Measurements from ENCODE around the gene GATAD2A. TPM values are rescaled to one million over a fixed set of nuclear protein-coding genes. Genes with fewer than 3 reads are reported as not detected.

GATAD2A gene
- total and polyA plus RNA-seq, 2 of the 13 experiments (the other 11 are each of a cell fraction or from before 2014, with no cell fraction given), result 16.8 to 28.6 TPM

DNA sequence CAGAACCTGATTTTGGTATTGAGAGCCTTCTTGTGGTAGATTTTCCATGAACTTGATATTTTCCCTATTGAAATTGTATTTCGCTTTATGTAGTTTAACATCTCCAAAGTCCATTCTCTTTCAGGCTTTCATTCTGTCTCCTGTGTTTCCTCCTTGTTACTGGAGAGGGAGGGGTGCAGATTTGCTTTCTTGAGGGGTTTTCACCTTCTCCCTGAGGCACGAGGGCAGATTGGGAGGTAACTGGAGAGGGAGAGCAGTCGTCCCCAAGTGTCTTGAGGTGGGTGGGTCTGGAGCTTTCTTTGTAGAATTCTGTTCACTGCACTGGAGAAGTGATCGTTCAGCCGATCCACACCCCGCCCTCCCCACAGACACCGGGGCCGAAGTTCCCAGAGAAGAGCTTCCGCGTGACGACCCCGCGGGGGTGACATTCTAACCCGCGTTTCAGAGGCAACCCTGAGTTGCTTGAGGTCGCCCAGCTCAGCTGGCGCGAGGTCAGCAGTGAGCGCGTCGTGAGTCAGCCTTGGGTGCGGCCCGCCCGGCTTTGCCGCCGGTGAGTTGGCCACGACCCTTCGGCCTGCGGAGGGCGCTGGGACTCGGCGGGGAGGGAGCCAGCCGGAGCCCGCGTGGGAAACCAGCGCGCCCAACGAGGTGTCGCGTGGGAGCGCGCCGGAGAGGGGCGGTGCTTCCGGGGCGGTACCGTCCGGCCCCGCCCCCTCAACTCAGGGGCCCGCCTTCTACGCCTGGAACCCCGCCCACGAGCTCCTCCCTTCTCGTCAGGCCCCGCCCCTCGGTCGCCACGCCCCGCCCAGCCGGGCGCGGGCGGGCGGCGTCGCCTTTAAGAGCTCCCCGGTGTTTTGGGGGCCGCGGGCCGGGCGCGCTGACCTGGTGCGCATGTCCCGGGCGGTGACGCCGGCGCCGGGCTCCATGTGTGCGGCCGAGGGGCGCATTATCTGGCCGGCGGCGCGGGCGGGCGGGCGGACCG, at the start of gene GATAD2A (continued):
- TF ChIP-seq, protein P1, sequence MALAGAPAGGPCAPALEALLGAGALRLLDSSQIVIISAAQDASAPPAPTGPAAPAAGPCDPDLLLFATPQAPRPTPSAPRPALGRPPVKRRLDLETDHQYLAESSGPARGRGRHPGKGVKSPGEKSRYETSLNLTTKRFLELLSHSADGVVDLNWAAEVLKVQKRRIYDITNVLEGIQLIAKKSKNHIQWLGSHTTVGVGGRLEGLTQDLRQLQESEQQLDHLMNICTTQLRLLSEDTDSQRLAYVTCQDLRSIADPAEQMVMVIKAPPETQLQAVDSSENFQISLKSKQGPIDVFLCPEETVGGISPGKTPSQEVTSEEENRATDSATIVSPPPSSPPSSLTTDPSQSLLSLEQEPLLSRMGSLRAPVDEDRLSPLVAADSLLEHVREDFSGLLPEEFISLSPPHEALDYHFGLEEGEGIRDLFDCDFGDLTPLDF (CRISPR knock-in tag; IDR thresholded peaks at IDR 0.05), result peak; percentile 83
- TF ChIP-seq KLF12 (CRISPR knock-in tag; IDR thresholded peaks at IDR 0.05; ENCODE audit: borderline replicate concordance) (peak; percentile 85), MIER2 (CRISPR knock-in tag; IDR thresholded peaks at IDR 0.05) (peak; percentile 43; the same call in 1 of the 2 replicates), RFX5 (IDR thresholded peaks at IDR 0.05; ENCODE audit: low read depth, low read length) (no peak), ARHGAP35 (CRISPR knock-in tag; IDR thresholded peaks at IDR 0.05; ENCODE audit: borderline replicate concordance) (peak; percentile 87; the same call in 1 of the 2 replicates), ZBTB21 (CRISPR knock-in tag; IDR thresholded peaks at IDR 0.05) (no peak), ZNF292 (CRISPR knock-in tag; IDR thresholded peaks at IDR 0.05; ENCODE audit: borderline replicate concordance, low read depth) (peak; percentile 29; the same call in 1 of the 2 replicates), KLF16 (CRISPR knock-in tag; IDR thresholded peaks at IDR 0.05) (peak; percentile 74 to 88; a peak in 3 of 4 replicates), KDM5A (IDR thresholded peaks at IDR 0.05; ENCODE audit: borderline replicate concordance, low read length) (no peak), HCFC1 (IDR thresholded peaks at IDR 0.05; ENCODE audit: low read depth, low read length) (no peak), NFIB (CRISPR knock-in tag; IDR thresholded peaks at IDR 0.05; ENCODE audit: borderline replicate concordance) (no peak), NAIF1 (CRISPR knock-in tag; IDR thresholded peaks at IDR 0.05; ENCODE audit: borderline replicate concordance) (peak; percentile 81; the same call in 1 of the 2 replicates), SSRP1 (CRISPR knock-in tag; IDR thresholded peaks at IDR 0.05) (no peak)
- TF ChIP-seq, protein P2, sequence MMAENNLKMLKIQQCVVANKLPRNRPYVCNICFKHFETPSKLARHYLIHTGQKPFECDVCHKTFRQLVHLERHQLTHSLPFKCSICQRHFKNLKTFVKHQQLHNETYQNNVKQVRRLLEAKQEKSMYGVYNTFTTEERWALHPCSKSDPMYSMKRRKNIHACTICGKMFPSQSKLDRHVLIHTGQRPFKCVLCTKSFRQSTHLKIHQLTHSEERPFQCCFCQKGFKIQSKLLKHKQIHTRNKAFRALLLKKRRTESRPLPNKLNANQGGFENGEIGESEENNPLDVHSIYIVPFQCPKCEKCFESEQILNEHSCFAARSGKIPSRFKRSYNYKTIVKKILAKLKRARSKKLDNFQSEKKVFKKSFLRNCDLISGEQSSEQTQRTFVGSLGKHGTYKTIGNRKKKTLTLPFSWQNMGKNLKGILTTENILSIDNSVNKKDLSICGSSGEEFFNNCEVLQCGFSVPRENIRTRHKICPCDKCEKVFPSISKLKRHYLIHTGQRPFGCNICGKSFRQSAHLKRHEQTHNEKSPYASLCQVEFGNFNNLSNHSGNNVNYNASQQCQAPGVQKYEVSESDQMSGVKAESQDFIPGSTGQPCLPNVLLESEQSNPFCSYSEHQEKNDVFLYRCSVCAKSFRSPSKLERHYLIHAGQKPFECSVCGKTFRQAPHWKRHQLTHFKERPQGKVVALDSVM (CRISPR knock-in tag; IDR thresholded peaks at IDR 0.05), result peak; percentile 57
- TF ChIP-seq, protein P3, sequence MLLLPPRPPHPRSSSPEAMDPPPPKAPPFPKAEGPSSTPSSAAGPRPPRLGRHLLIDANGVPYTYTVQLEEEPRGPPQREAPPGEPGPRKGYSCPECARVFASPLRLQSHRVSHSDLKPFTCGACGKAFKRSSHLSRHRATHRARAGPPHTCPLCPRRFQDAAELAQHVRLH (CRISPR knock-in tag; IDR thresholded peaks at IDR 0.05; ENCODE audit: borderline replicate concordance, low read depth), result peak; percentile 94; the same call in 1 of the 2 replicates
- TF ChIP-seq, protein P4, sequence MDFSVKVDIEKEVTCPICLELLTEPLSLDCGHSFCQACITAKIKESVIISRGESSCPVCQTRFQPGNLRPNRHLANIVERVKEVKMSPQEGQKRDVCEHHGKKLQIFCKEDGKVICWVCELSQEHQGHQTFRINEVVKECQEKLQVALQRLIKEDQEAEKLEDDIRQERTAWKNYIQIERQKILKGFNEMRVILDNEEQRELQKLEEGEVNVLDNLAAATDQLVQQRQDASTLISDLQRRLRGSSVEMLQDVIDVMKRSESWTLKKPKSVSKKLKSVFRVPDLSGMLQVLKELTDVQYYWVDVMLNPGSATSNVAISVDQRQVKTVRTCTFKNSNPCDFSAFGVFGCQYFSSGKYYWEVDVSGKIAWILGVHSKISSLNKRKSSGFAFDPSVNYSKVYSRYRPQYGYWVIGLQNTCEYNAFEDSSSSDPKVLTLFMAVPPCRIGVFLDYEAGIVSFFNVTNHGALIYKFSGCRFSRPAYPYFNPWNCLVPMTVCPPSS (IDR thresholded peaks at IDR 0.05), result no peak
- TF ChIP-seq, protein P5, sequence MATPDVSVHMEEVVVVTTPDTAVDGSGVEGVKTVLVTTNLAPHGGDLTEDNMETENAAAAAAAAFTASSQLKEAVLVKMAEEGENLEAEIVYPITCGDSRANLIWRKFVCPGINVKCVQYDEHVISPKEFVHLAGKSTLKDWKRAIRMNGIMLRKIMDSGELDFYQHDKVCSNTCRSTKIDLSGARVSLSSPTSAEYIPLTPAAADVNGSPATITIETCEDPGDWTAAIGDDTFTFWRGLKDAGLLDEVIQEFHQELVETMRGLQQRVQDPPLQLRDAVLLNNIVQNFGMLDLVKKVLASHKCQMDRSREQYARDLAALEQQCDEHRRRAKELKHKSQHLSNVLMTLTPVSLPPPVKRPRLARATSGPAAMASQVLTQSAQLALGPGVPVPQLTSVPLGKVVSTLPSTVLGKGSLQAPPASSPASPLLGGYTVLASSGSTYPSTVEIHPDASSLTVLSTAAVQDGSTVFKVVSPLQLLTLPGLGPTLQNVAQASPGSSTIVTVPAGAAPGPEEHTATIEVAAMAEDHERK (CRISPR knock-in tag; IDR thresholded peaks at IDR 0.05; ENCODE audit: low read depth), result no peak; the same call in 1 of the 2 replicates
- TF ChIP-seq, protein P6, sequence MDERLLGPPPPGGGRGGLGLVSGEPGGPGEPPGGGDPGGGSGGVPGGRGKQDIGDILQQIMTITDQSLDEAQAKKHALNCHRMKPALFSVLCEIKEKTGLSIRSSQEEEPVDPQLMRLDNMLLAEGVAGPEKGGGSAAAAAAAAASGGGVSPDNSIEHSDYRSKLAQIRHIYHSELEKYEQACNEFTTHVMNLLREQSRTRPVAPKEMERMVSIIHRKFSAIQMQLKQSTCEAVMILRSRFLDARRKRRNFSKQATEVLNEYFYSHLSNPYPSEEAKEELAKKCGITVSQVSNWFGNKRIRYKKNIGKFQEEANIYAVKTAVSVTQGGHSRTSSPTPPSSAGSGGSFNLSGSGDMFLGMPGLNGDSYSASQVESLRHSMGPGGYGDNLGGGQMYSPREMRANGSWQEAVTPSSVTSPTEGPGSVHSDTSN (CRISPR knock-in tag; IDR thresholded peaks at IDR 0.05), result no peak
- TF ChIP-seq, protein P7, sequence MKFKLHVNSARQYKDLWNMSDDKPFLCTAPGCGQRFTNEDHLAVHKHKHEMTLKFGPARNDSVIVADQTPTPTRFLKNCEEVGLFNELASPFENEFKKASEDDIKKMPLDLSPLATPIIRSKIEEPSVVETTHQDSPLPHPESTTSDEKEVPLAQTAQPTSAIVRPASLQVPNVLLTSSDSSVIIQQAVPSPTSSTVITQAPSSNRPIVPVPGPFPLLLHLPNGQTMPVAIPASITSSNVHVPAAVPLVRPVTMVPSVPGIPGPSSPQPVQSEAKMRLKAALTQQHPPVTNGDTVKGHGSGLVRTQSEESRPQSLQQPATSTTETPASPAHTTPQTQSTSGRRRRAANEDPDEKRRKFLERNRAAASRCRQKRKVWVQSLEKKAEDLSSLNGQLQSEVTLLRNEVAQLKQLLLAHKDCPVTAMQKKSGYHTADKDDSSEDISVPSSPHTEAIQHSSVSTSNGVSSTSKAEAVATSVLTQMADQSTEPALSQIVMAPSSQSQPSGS (CRISPR knock-in tag; IDR thresholded peaks at IDR 0.05), result peak; percentile 73; the same call in 1 of the 2 replicates
